Astrocyte (in vitro differentiated cells and primary cell): ENCODE measurements around the gene NSF. TPM values are rescaled to one million over a fixed set of nuclear protein-coding genes. Genes with fewer than 3 reads are reported as not detected.
"Not testable (repeated sequence)": the region's sequence is repeated elsewhere in the genome, so short reads cannot be mapped to it uniquely, and the experiment has no call there.

Experiments used
- DNase-seq: peaks from one replicate; pipeline ENCODE4 v3.0.0-alpha.2; 2010; ENCODE audit warnings: low read depth
- FAIRE-seq: peaks from 2 replicates; lab custom pipeline; 2011; peaks lifted over from hg19 to GRCh38; lab: Jason Lieb, UNC
- H2AFZ ChIP-seq: 2 replicates; pipeline ENCODE4 v1.6.0; 2012; ENCODE audit warnings: low read depth, low read length, inconsistent platforms
- H3K27ac ChIP-seq: 2 replicates; pipeline ENCODE4 v1.5.1; 2011; ENCODE audit warnings: low read depth, low read length, inconsistent platforms
- H3K27me3 ChIP-seq: 2 replicates; pipeline ENCODE4 v1.6.0; 2011; ENCODE audit warnings: low read length, inconsistent platforms; ENCODE audit not compliant: insufficient read depth
- H3K36me3 ChIP-seq: 2 replicates; pipeline ENCODE4 v1.5.1; 2011; ENCODE audit warnings: low read length, inconsistent platforms; ENCODE audit not compliant: insufficient read depth
- H3K4me1 ChIP-seq: 2 replicates; pipeline ENCODE4 v1.5.1; 2011; ENCODE audit warnings: low read length, inconsistent platforms; ENCODE audit not compliant: insufficient read depth
- H3K4me2 ChIP-seq: 2 replicates; pipeline ENCODE4 v1.6.0; 2012; ENCODE audit warnings: low read length, inconsistent platforms
- H3K4me3 ChIP-seq: 2 replicates; pipeline ENCODE4 v1.5.1; 2011; ENCODE audit warnings: low read depth, mild to moderate bottlenecking, low read length, inconsistent platforms; ENCODE audit not compliant: insufficient read depth
- H3K79me2 ChIP-seq: 2 replicates; pipeline ENCODE4 v1.6.0; 2012; ENCODE audit warnings: mild to moderate bottlenecking, low read length, inconsistent platforms; ENCODE audit not compliant: insufficient read depth
- H3K9ac ChIP-seq: 2 replicates; pipeline ENCODE4 v1.6.0; 2012; ENCODE audit warnings: mild to moderate bottlenecking, low read length, inconsistent platforms
- H3K9me3 ChIP-seq: 2 replicates; pipeline ENCODE4 v1.5.1; 2012; ENCODE audit warnings: low read depth, mild to moderate bottlenecking, low read length, inconsistent platforms; ENCODE audit not compliant: insufficient read depth
- H4K20me1 ChIP-seq: 2 replicates; pipeline ENCODE4 v1.6.0; 2012; ENCODE audit warnings: low read length, inconsistent platforms; ENCODE audit not compliant: insufficient read depth
- H3K27ac Mint-ChIP-seq: one replicate; pipeline ENCODE4 v1.8.0; 2021; ENCODE audit warnings: mild to moderate bottlenecking, mixed read lengths; ENCODE audit not compliant: unreplicated experiment
- H3K27me3 Mint-ChIP-seq: one replicate; pipeline ENCODE4 v1.8.0; 2021; ENCODE audit warnings: low read depth, mixed read lengths; ENCODE audit not compliant: unreplicated experiment
- H3K36me3 Mint-ChIP-seq: one replicate; pipeline ENCODE4 v1.8.0; 2021; ENCODE audit warnings: low read depth, mixed read lengths; ENCODE audit not compliant: unreplicated experiment
- H3K4me1 Mint-ChIP-seq: one replicate; pipeline ENCODE4 v1.8.0; 2021; ENCODE audit warnings: low read depth, mixed read lengths; ENCODE audit not compliant: unreplicated experiment
- H3K4me3 Mint-ChIP-seq: one replicate; pipeline ENCODE4 v1.8.0; 2021; ENCODE audit warnings: mild to moderate bottlenecking, moderate library complexity, mixed read lengths; ENCODE audit not compliant: unreplicated experiment
- H3K9me3 Mint-ChIP-seq: one replicate; pipeline ENCODE4 v1.8.0; 2021; ENCODE audit warnings: mild to moderate bottlenecking, mixed read lengths; ENCODE audit not compliant: unreplicated experiment
- total RNA-seq: library from RNA; stranded (reverse); gene quantifications from 2 replicates; pipeline ENCODE4 v1.2.1, GENCODE V29; 2021

The NSF gene
- total RNA-seq, 1 donor from 2014 or later, result 83.4 TPM

DNA sequence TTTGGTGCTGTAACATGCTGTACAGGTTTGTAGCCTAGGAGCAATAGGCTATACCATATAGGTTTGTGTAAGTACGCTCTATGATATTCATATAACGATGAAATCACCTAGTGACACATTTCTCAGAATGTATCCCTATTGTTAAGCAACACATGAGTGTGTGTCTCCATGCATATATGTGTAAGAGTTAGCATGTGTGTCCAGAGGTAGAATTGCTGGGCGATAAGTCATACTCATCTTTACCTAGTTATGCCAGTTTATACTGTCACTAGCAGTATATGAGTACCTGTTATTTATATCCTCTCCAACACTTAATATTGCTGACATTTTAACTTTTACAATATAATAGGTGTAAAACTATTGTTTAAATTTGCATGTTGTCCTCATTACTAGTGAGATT is 10.3 kb downstream of the NSF start:
- H3K27ac Mint-ChIP-seq, H4K20me1 ChIP-seq, H3K36me3 Mint-ChIP-seq, H3K9me3 Mint-ChIP-seq, H3K9me3 ChIP-seq, H3K4me3 Mint-ChIP-seq, H3K9ac ChIP-seq, H3K79me2 ChIP-seq, DNase-seq, H3K27me3 ChIP-seq, H3K27ac ChIP-seq, H3K4me1 Mint-ChIP-seq, H3K4me2 ChIP-seq, H3K4me1 ChIP-seq, H2AFZ ChIP-seq, H3K27me3 Mint-ChIP-seq, H3K36me3 ChIP-seq, H3K4me3 ChIP-seq: not testable (repeated sequence)
- FAIRE-seq, result peak; percentile 85

GRCh38 chr17:46603125-46603524 is 12.7 kb downstream of the NSF start:
- not testable (repeated sequence) for H2AFZ ChIP-seq, H3K36me3 ChIP-seq, H3K4me3 ChIP-seq, H3K9me3 Mint-ChIP-seq, H3K4me1 ChIP-seq, H3K4me3 Mint-ChIP-seq, DNase-seq, H3K4me1 Mint-ChIP-seq, H3K9me3 ChIP-seq, H3K9ac ChIP-seq, H4K20me1 ChIP-seq, H3K27me3 Mint-ChIP-seq, H3K27ac ChIP-seq, H3K36me3 Mint-ChIP-seq, H3K27ac Mint-ChIP-seq, H3K79me2 ChIP-seq, H3K4me2 ChIP-seq, H3K27me3 ChIP-seq
- peak; percentile 88 for FAIRE-seq

GRCh38 chr17:46611304-46611703 is 20.8 kb downstream of the NSF start:
- not testable (repeated sequence) for H3K36me3 ChIP-seq, H3K79me2 ChIP-seq, H3K36me3 Mint-ChIP-seq, H3K4me1 Mint-ChIP-seq, H2AFZ ChIP-seq, H3K27me3 Mint-ChIP-seq, H3K4me3 Mint-ChIP-seq, H3K4me3 ChIP-seq, H3K27ac ChIP-seq, H3K9me3 ChIP-seq, H3K9ac ChIP-seq, DNase-seq, H3K9me3 Mint-ChIP-seq, H3K4me2 ChIP-seq, H3K27me3 ChIP-seq, H3K27ac Mint-ChIP-seq, H4K20me1 ChIP-seq, H3K4me1 ChIP-seq
- FAIRE-seq, result peak; percentile 96

GRCh38 chr17:46613876-46614275 is 23.4 kb downstream of the NSF start:
- not testable (repeated sequence) for H3K36me3 Mint-ChIP-seq, H3K4me3 Mint-ChIP-seq, H3K9me3 ChIP-seq, H3K27me3 Mint-ChIP-seq, H3K4me1 ChIP-seq, H3K27ac Mint-ChIP-seq, DNase-seq, H3K9ac ChIP-seq, H3K36me3 ChIP-seq, H3K27me3 ChIP-seq, H4K20me1 ChIP-seq, H3K4me1 Mint-ChIP-seq, H2AFZ ChIP-seq, H3K4me3 ChIP-seq, H3K9me3 Mint-ChIP-seq, H3K27ac ChIP-seq, H3K4me2 ChIP-seq, H3K79me2 ChIP-seq
- FAIRE-seq, result peak; percentile 37

DNA sequence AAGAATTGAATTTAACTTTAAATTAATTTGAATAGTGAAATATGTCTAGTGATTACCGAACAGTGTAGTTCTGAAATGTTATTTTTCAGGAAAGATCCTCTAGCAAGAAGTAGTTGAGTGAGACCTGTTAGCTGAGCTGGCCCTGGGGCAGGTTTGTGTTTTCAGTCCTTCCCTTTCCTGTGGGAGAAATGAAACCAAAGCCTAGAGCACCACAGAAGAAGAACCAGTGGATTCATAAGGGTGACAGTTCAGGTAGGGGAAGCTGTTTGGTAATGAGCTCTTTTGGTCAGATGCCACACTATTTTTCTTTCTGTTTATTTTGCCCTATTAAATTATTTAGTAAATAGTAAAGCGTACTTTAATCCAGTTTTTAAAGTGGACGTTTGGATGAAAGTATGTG is 26.7 kb downstream of the NSF start:
- DNase-seq, H3K4me3 Mint-ChIP-seq, H3K4me3 ChIP-seq, H3K9ac ChIP-seq, H3K79me2 ChIP-seq, H3K4me1 Mint-ChIP-seq, H3K27ac Mint-ChIP-seq, H2AFZ ChIP-seq, H3K27me3 ChIP-seq, H3K4me2 ChIP-seq, H3K9me3 ChIP-seq, H4K20me1 ChIP-seq, H3K27me3 Mint-ChIP-seq, H3K27ac ChIP-seq, H3K4me1 ChIP-seq, H3K9me3 Mint-ChIP-seq, H3K36me3 Mint-ChIP-seq, H3K36me3 ChIP-seq: not testable (repeated sequence)
- FAIRE-seq, result peak; percentile 37

GRCh38 chr17:46618975-46619374 is 28.5 kb downstream of the NSF start:
- not testable (repeated sequence) for H3K27ac Mint-ChIP-seq, H2AFZ ChIP-seq, H3K9ac ChIP-seq, H3K36me3 ChIP-seq, H3K9me3 ChIP-seq, H3K27me3 Mint-ChIP-seq, H4K20me1 ChIP-seq, H3K9me3 Mint-ChIP-seq, H3K36me3 Mint-ChIP-seq, H3K79me2 ChIP-seq, DNase-seq, H3K4me1 ChIP-seq, H3K4me2 ChIP-seq, H3K4me3 ChIP-seq, FAIRE-seq, H3K4me3 Mint-ChIP-seq, H3K27me3 ChIP-seq, H3K27ac ChIP-seq, H3K4me1 Mint-ChIP-seq
